ENCODE measurements around the gene SORD. TPM values are rescaled to one million over a fixed set of nuclear protein-coding genes. Genes with fewer than 3 reads are reported as not detected.

Gene SORD
- total RNA-seq, 2 donors from 2014 or later, result 9.3 to 18.1 TPM

- no peaks in the 10 kb centered on the region for H3K4me1 ChIP-seq
- H3K9me3 ChIP-seq, result no peaks in the 10 kb centered on the region
- H3K27me3 ChIP-seq, result no peaks in the 10 kb centered on the region
- no peak overlapping the region for H3K4me3 ChIP-seq
- DNase-seq, result no peak
- ATAC-seq, result no peak
- 79 to 94% methylated on average over 2 of the region's 2 CpGs for WGBS, 2 donors
- TF ChIP-seq CTCF (IDR thresholded peaks at IDR 0.05), result no peak
- no peak for TF ChIP-seq POLR2A (IDR thresholded peaks at IDR 0.05)
- intact Hi-C loops (cut with DNase I), result no loop called here
- no peak overlapping the region for H3K27ac ChIP-seq
- H3K36me3 ChIP-seq (replicated peaks in 1 of 2; ENCODE audit: insufficient read depth in 1 of 2, low read depth in 2 of 2), result no peaks in the 10 kb centered on the region
Measured at GRCh38 chr15:45091576-45091975, 68.6 kb downstream of the SORD start.

GRCh38 chr15:45093013-45093412 lies 70.0 kb downstream of the SORD start:
- 80 to 88% methylated on average over 4 of the region's 4 CpGs for WGBS, 2 donors
- DNase-seq (no peak), ATAC-seq (no peak)
- Histone ChIP-seq H3K27ac (no peak overlapping the region), H3K9me3 (no peaks in the 10 kb centered on the region), H3K36me3 (replicated peaks in 1 of 2; ENCODE audit: insufficient read depth in 1 of 2, low read depth in 2 of 2) (no peaks in the 10 kb centered on the region), H3K27me3 (no peaks in the 10 kb centered on the region), H3K4me1 (no peaks in the 10 kb centered on the region), H3K4me3 (no peak overlapping the region)
- TF ChIP-seq CTCF (IDR thresholded peaks at IDR 0.05) (no peak), POLR2A (IDR thresholded peaks at IDR 0.05) (no peak)
- intact Hi-C loops (cut with DNase I), result no loop called here

GRCh38 chr15:45093622-45094357 lies 70.8 kb downstream of the SORD start:
- Histone ChIP-seq H3K27ac (no peak overlapping the region), H3K9me3 (no peaks in the 10 kb centered on the region), H3K4me3 (no peak overlapping the region), H3K27me3 (no peaks in the 10 kb centered on the region), H3K36me3 (replicated peaks in 1 of 2; ENCODE audit: insufficient read depth in 1 of 2, low read depth in 2 of 2) (no peaks in the 10 kb centered on the region), H3K4me1 (no peaks in the 10 kb centered on the region)
- no peak for ATAC-seq
- 84 to 87% methylated on average over 11 of the region's 11 CpGs for WGBS, 2 donors
- intact Hi-C loops (cut with DNase I), result no loop called here
- TF ChIP-seq CTCF (IDR thresholded peaks at IDR 0.05) (no peak), POLR2A (IDR thresholded peaks at IDR 0.05) (no peak)
- no peak for DNase-seq

- Histone ChIP-seq H3K36me3 (replicated peaks in 1 of 2; ENCODE audit: insufficient read depth in 1 of 2, low read depth in 2 of 2) (no peaks in the 10 kb centered on the region), H3K9me3 (no peaks in the 10 kb centered on the region), H3K4me3 (no peak overlapping the region), H3K4me1 (no peaks in the 10 kb centered on the region), H3K27ac (no peak overlapping the region), H3K27me3 (no peaks in the 10 kb centered on the region)
- ATAC-seq, result no peak
- WGBS, 2 donors, result 70 to 79% methylated on average over 5 to 9 of the region's 9 CpGs
- intact Hi-C loops (cut with DNase I), result no loop called here
- no peak for TF ChIP-seq POLR2A (IDR thresholded peaks at IDR 0.05)
- TF ChIP-seq CTCF (IDR thresholded peaks at IDR 0.05), result no peak
- no peak for DNase-seq
Measured at GRCh38 chr15:45094358-45094730, 71.3 kb downstream of the SORD start.

- H3K4me3 ChIP-seq, result no peak overlapping the region
- no peak for ATAC-seq
- no peaks in the 10 kb centered on the region for H3K27me3 ChIP-seq
- H3K4me1 ChIP-seq, result no peaks in the 10 kb centered on the region
- no peak overlapping the region for H3K27ac ChIP-seq
- no peak for DNase-seq
- no peak for TF ChIP-seq CTCF (IDR thresholded peaks at IDR 0.05)
- TF ChIP-seq POLR2A (IDR thresholded peaks at IDR 0.05), result no peak
- no peaks in the 10 kb centered on the region for H3K36me3 ChIP-seq (replicated peaks in 1 of 2; ENCODE audit: insufficient read depth in 1 of 2, low read depth in 2 of 2)
- WGBS, 2 donors, result 73 to 83% methylated on average over 6 to 9 of the region's 11 CpGs
- no peaks in the 10 kb centered on the region for H3K9me3 ChIP-seq
- intact Hi-C loops (cut with DNase I), result no loop called here
Measured at GRCh38 chr15:45095661-45096060, 72.7 kb downstream of the SORD start.

Measured in body of pancreas (tissue), 4 donors.